C4-2B (cell line): Measurements from ENCODE around the gene ZBTB11.
"Not testable (repeated sequence)": the region's sequence is repeated elsewhere in the genome, so short reads cannot be mapped to it uniquely, and the experiment has no call there.

ENCODE experiments used
- CTCF ChIP-seq: fragments of 450-650 bp; conservative IDR thresholded peaks from 2 replicates; pipeline ENCODE4 v1.5.1; 2017; ENCODE audit warnings: mild to moderate bottlenecking
- ZFX ChIP-seq: fragments of 450-650 bp; IDR thresholded peaks from 2 replicates; pipeline ENCODE4 v1.6.1; 2017

- TF ChIP-seq CTCF, ZFX: not testable (repeated sequence)
Measured at GRCh38 chr3:101631959-101632358, 45.0 kb downstream of the ZBTB11 start.
